Kidney (tissue), 14 donors: ENCODE measurements around the gene ARHGEF26. TPM values are rescaled to one million over a fixed set of nuclear protein-coding genes. Genes with fewer than 3 reads are reported as not detected.

ENCODE experiments used
- DNase-seq, 5 donors: peaks; one replicate each; pipeline ENCODE4 v3.0.0-alpha.2; 2013 to 2020
- FAIRE-seq: peaks from 2 replicates; lab custom pipeline; 2012; peaks lifted over from hg19 to GRCh38; lab: Jason Lieb, UNC
- H3K27ac ChIP-seq, 2 donors: one replicate each; pipeline ENCODE4 v1.7.0; 2013; ENCODE audit warnings: low read depth in 2 of 2, low read length in 2 of 2, inconsistent platforms in 1 of 2
- H3K27me3 ChIP-seq: one replicate; pipeline ENCODE4 v1.7.1; 2013; ENCODE audit warnings: low read length, inconsistent platforms; ENCODE audit not compliant: control insufficient read depth, insufficient read depth
- H3K36me3 ChIP-seq, 3 donors: one replicate each; pipeline versions ENCODE4 v1.7.0 to v1.7.1; 2013; ENCODE audit warnings: low read length in 3 of 3, control low read depth in 1 of 3, inconsistent platforms in 1 of 3; ENCODE audit not compliant: insufficient read depth in 3 of 3, control insufficient read depth in 2 of 3
- H3K4me1 ChIP-seq, 3 donors: one replicate each; pipeline versions ENCODE4 v1.7.0 to v1.7.1; 2013; ENCODE audit warnings: low read length in 3 of 3, inconsistent platforms in 1 of 3, low read depth in 1 of 3; ENCODE audit not compliant: control insufficient read depth in 2 of 3, insufficient read depth in 2 of 3
- H3K4me3 ChIP-seq, 3 donors: one replicate each; pipeline versions ENCODE4 v1.7.0 to v1.8.1; 2013; ENCODE audit warnings: low read length in 3 of 3, control low read depth in 1 of 3, inconsistent platforms in 1 of 3
- H3K9ac ChIP-seq, 3 donors: one replicate each; pipeline versions ENCODE4 v1.7.0 to v1.7.1; 2013; ENCODE audit warnings: low read length in 3 of 3, control low read depth in 1 of 3, inconsistent platforms in 1 of 3
- H3K9me3 ChIP-seq, 3 donors: one replicate each; pipeline versions ENCODE4 v1.7.0 to v1.7.1; 2013; ENCODE audit warnings: low read length in 3 of 3, control low read depth in 1 of 3, inconsistent platforms in 1 of 3; ENCODE audit not compliant: control insufficient read depth in 2 of 3, insufficient read depth in 1 of 3
- CTCF ChIP-seq: IDR thresholded peaks from 3 replicates; pipeline ENCODE4 v1.5.1; 2012; ENCODE audit warnings: mild to moderate bottlenecking, moderate library complexity, borderline replicate concordance; ENCODE audit not compliant: insufficient read depth; ENCODE audit errors: extremely low read depth
- intact Hi-C: fragments of 100-400 bp; cut with DNase I; formaldehyde crosslinking; loops from one replicate; pipeline ENCODE4 v1.11.1; 2022
- polyA plus RNA-seq: library from polyadenylated mRNA; stranded (reverse); fragments of 350-450 nt; fragmentation: Illumina TruSeq; extraction: RNeasy Lipid Tissue Mini Kit (QIAGEN cat#74804); gene quantifications from one replicate; pipeline ENCODE4 v1.2.3, GENCODE V29; 2014; ENCODE audit warnings: low read depth, low replicate concordance; ENCODE audit not compliant: insufficient read depth
- total RNA-seq: library from RNA; stranded (reverse); fragmentation: NEBNext Ultra II Directional; extraction: Animal tissue kit (Norgen Biotek cat#: 25700); gene quantifications from one replicate; pipeline ENCODE4 v1.2.1, GENCODE V29; 2021
- donor health status: control.
- donor health status: control.
- donor health status: control.
- donor health status: control.
- donor health status: control.
- donor health status: DM: yes; HTN: yes; CAD: no.
- donor health status: Normal renal cell carcinoma (clear cell type).

ARHGEF26 gene
- total and polyA plus RNA-seq, 2 donors from 2014 or later: 3.9 to 4.8 TPM

GRCh38 chr3:154161806-154162205 lies 40.6 kb downstream of the ARHGEF26 start:
- Histone ChIP-seq H3K9ac (no peak overlapping the region), H3K9me3 (no peaks in the 10 kb centered on the region), H3K27me3 (no peaks in the 10 kb centered on the region), H3K4me3 (no peak overlapping the region), H3K36me3 (no peaks in the 10 kb centered on the region), H3K27ac (no peak overlapping the region), H3K4me1 (no peaks in the 10 kb centered on the region)
- FAIRE-seq (no peak), DNase-seq (no peak)
- intact Hi-C loops: no loop called here
- TF ChIP-seq CTCF: no peak

- TF ChIP-seq CTCF: no peak
- Histone ChIP-seq H3K9me3 (no peaks in the 10 kb centered on the region), H3K36me3 (no peaks in the 10 kb centered on the region), H3K27ac (no peak overlapping the region), H3K27me3 (no peaks in the 10 kb centered on the region), H3K9ac (no peak overlapping the region), H3K4me3 (no peak overlapping the region), H3K4me1 (no peaks in the 10 kb centered on the region)
- no peak for DNase-seq
- FAIRE-seq: no peak
- intact Hi-C loops: no loop called here
These were observed 43.2 kb downstream of the ARHGEF26 start for GRCh38 chr3:154164387-154164786.

- Histone ChIP-seq H3K27me3 (no peaks in the 10 kb centered on the region), H3K9ac (no peak overlapping the region), H3K4me3 (no peak overlapping the region), H3K4me1 (no peaks in the 10 kb centered on the region), H3K36me3 (no peaks in the 10 kb centered on the region), H3K27ac (no peak overlapping the region), H3K9me3 (no peaks in the 10 kb centered on the region)
- TF ChIP-seq CTCF: no peak
- DNase-seq: no peak
- FAIRE-seq: no peak
- intact Hi-C loops: no loop called here
These were observed 48.0 kb downstream of the ARHGEF26 start for GRCh38 chr3:154168998-154169795.
